ENCODE measurements around the gene SH3PXD2A.
"Not testable (repeated sequence)": the region's sequence is repeated elsewhere in the genome, so short reads cannot be mapped to it uniquely, and the experiment has no call there.

Gene SH3PXD2A

GRCh38 chr10:103677486-103678177, 177.7 kb downstream of the SH3PXD2A start:
- DNase-seq = no peak

GRCh38 chr10:103676851-103677417, 178.4 kb downstream of the SH3PXD2A start:
- no peak for DNase-seq

GRCh38 chr10:103676058-103676785, 179.2 kb downstream of the SH3PXD2A start:
- no peak for DNase-seq

GRCh38 chr10:103673606-103674005, 181.8 kb downstream of the SH3PXD2A start:
- no peak for DNase-seq

GRCh38 chr10:103672345-103672744, 183.0 kb downstream of the SH3PXD2A start:
- DNase-seq = peak in 1 of 2 experiments; percentile 66

GRCh38 chr10:103671126-103671895, 184.1 kb downstream of the SH3PXD2A start:
- DNase-seq = peak in 1 of 2 experiments; percentile 2

- DNase-seq = no peak
These were observed 185.4 kb downstream of the SH3PXD2A start for GRCh38 chr10:103669944-103670343.

- no peak for DNase-seq
These were observed 186.0 kb downstream of the SH3PXD2A start for GRCh38 chr10:103669243-103669929.

GRCh38 chr10:103668351-103669242, 186.8 kb downstream of the SH3PXD2A start:
- no peak for DNase-seq

GRCh38 chr10:103667356-103667755, 188.0 kb downstream of the SH3PXD2A start:
- DNase-seq = no peak

GRCh38 chr10:103666762-103667150, 188.6 kb downstream of the SH3PXD2A start:
- no peak for DNase-seq

GRCh38 chr10:103666087-103666761, 189.2 kb downstream of the SH3PXD2A start:
- DNase-seq = no peak

GRCh38 chr10:103665162-103665889, 190.1 kb downstream of the SH3PXD2A start:
- DNase-seq = no peak

- DNase-seq = peak; percentile 47 to 70
These were observed 191.6 kb downstream of the SH3PXD2A start for GRCh38 chr10:103663802-103664201.

GRCh38 chr10:103663236-103663635, 192.1 kb downstream of the SH3PXD2A start:
- DNase-seq = peak in 1 of 2 experiments; percentile 28

- not testable (repeated sequence) for DNase-seq
These were observed 192.7 kb downstream of the SH3PXD2A start for GRCh38 chr10:103662704-103663103.

GRCh38 chr10:103661198-103661950, 194.0 kb downstream of the SH3PXD2A start:
- DNase-seq = peak in 1 of 2 experiments; percentile 50

- DNase-seq = no peak
These were observed 194.8 kb downstream of the SH3PXD2A start for GRCh38 chr10:103660364-103661197.
